Activated CD4-positive, alpha-beta T cell treated with anti-CD3 and anti-CD28 coated beads, Interleukin-2, amount 50 U/mL, for 24 hours (primary cell): ENCODE results near the gene PIP4K2C.

Experiments used
- DNase-seq, 2 donors: peaks; one replicate each; pipeline ENCODE4 v3.0.0-alpha.2; 2020; ENCODE audit warnings: low read depth in 1 of 2, low spot score in 1 of 2

PIP4K2C gene

DNA sequence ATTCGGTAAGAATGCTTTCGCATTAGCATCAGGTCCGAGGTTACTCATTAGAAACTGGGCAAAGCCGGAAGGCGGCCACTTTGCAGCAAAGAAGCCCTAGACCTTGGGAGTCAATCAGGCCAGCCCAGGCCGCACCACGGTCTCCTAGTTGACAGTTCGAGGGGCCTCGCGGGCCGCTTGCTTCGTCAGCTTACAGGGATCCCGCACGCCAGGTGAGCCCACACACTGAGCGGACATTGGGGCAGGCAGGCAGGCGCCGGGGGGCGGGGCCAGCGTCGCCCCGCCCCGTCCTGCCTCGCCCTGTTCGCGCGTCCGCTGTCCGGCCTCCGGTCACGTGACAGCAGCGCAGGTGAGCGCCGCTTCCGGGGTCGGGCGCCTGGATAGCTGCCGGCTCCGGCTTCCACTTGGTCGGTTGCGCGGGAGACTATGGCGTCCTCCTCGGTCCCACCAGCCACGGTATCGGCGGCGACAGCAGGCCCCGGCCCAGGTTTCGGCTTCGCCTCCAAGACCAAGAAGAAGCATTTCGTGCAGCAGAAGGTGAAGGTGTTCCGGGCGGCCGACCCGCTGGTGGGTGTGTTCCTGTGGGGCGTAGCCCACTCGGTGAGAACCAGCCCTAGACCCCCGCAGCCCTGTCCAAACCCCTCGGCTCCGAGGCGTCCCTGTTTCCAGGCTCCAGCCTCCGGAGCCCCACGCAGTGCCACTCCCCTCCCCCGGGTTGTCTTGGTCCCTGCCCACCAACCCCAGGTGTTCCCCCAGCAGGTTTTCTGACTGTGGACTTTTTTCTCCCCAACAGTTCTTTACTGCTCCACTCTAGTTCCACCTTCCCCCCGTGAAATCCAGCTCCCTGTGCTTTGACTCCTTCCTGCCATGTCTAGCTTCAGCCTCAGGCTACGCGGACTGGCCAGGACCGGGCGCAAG is at the start of gene PIP4K2C:
TSS of gene PIP4K2C (plus strand) at position 329 of the 918 bp plus-strand sequence. CDS start at position 427, 98 bp downstream.
- peak; percentile 49 to 70 for DNase-seq

GRCh38 chr12:57541717-57542116 is 49.3 kb upstream of the PIP4K2C start:
- no peak for DNase-seq

- DNase-seq, result no peak
Observed at GRCh38 chr12:57543581-57543980, 47.4 kb upstream of the PIP4K2C start.

DNA sequence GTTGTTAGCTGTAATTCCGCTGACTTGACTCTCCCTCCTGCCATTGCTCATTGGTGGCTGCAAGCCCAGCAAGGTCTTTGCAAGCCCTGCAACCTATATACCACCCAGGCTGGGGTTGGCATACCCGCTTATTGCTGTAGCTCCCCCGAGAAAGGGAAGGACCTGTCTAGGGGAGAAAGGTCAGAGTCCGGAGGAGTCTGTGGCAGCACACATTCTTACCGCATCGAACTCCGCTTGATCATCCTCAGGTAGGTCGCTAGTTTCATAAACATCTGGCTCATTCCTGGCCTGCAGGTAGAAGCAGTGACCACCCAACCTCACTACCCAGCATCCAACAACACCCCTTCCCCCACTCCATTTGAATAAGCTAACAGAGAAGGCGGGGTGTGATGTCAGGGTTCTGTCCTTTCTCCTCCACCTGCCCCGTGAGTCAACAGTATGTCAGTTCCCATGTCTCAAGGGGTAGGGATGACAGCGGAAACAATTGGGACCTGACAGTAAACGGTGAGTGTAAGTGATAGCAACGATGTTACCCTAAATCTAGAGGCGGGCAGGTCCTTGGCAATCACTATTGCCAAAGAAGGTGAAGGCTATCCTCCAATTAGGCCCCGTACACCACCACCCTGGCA is 45.1 kb upstream of the PIP4K2C start:
- DNase-seq, result no peak

DNA sequence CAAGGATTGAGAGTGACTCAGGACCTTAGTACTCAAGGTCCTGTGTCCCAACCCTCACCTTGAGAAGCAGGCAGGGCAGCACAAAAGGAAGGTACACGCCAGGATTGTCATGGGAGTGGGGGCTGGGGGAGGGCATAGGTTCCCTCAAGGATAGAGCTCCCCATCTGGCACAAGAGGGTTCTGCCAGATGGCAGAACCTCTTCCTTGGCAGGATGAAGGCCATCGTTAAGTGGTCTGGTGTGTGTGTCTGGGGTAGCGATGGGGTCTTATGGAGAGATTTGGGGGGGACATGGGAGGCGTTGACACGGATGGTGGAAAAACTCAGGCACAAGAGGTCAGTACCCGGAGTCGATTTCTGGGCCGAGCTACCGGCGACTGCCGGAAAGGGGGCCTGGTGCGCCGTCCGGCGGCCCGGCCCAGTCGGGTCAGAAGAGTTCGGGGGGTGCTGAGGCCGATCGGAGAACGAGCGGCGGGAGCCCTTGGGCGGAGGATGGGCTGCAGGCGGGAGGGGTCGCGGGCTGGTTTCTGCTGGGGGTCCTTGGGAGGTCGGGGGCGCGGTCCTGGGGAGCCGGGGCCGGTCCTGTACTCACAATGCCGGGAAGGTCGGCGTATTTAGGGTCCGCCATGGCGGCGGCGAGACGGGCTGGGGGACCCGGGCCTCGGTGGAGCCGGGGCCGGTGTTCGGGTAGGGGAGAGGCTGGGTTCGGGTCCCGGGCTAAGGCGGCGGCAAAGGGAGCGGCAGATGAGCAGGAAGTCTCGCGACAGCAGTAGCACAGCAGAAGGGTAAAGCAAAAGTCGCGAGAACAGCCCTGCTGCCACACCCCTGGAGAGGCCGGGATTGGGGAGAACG is 44.3 kb upstream of the PIP4K2C start, which contains the start of gene DCTN2:
TSS of gene DCTN2 (minus strand) at position 755 of the 850 bp plus-strand sequence. CDS start at position 626, 129 bp downstream.
- DNase-seq, result peak; percentile 76 to 93

- DNase-seq, result no peak
Observed at GRCh38 chr12:57547288-57548012, 43.5 kb upstream of the PIP4K2C start.

DNA sequence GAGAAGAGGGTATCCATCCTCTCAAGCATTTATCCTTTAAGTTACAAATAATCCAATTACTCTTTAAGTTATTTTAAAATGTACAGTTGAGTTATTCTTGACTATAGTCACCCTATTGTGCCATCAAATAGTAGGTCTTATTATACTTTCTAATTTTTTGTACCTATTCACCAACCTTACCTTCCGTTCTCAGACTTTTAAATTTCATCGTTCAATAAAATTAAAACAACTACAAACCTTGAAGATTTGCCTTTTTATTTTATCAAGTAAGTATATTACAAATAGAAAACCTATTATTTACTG is 43.0 kb upstream of the PIP4K2C start:
- DNase-seq, result no peak

DNA sequence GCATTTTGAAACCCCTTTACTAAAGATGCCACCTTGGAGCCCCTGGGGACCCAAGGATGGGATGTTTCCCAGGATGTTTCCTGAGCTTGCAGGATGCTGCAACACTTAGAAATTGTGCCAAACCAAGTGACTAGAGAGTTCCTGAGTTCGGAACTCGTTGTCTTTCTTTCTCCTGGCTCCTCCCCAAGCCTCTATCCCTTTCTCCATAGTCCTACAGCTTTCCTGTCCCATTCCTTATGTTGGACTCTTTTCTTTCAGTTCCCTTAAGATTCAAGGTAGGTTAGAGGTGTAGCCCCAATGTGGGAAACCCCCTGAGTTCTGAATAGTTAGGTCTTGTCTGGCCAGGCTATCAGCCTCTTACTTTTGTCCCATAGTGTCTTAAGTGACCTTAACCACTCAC is 42.5 kb upstream of the PIP4K2C start:
- no peak for DNase-seq

DNA sequence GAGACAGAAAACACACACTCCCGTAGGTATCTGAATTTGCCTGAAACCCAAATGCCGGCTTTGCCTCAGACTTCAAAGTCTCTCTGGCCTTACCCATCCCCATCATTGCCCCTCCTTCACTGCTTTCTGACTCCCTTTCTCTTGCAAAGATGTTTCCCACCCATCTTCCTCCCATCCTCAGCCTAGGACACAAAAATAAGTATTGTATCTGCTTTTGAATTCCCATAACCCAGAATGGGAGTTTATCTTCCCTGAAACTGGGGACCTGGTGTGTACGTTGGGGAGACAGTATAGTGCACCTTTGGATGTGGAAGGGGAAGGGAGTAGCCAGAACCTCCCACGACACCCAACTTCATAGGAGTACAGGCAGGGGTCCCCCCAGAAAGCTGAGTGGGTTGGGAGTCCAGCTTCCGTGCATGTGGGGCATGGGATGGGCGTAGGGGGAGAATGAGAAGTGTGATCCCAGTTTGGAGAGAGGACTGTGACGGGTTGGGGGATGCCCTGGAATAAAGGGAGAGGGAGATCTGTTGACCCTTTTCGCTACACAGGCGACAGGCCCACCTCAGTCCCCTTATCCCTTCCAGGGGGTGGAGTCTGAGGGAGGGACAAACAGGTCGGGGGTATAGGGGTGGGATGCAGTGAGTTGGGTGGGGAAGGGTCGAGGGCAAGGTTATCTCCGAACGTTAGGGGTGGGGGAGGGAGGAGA is 41.6 kb upstream of the PIP4K2C start:
- DNase-seq, result no peak

DNA sequence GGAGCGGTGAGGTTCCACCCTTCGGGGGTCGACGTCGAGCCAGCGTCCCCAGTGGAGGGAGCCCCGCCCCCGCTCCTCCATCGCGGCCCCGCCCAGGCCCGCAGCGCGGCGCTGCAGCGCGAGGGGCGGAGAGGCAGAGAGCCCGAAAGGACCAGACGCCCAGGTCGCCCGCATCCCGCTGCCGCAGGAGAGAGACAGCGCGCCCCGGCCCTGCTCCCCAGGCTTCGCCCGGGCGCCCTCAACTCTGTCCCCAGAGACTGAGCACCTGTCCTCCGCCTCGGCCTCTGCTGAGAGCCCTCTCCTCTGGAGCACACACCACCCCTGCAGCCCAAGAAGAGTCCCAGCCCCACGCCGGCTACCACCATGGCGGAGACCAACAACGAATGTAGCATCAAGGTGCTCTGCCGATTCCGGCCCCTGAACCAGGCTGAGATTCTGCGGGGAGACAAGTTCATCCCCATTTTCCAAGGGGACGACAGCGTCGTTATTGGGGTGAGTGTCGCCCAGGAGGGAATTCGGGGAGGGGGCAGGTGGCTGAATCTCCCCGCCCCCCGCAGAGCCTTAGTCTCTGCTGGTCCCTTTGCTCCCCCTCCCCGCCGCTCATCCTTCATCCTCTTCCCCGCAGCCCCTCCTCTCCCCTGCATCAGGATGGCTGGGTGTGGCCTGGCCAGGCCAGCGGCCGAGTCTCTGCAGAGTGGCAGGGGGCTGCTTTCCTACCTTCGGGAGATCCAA is 40.9 kb upstream of the PIP4K2C start, which contains the start of gene KIF5A:
TSS of gene KIF5A (plus strand) at position 136 of the 732 bp plus-strand sequence. CDS start at position 364, 228 bp downstream.
- DNase-seq, result peak in 1 of 2 donors; percentile 16

GRCh38 chr12:57550641-57551549 is 40.1 kb upstream of the PIP4K2C start:
- no peak for DNase-seq

DNA sequence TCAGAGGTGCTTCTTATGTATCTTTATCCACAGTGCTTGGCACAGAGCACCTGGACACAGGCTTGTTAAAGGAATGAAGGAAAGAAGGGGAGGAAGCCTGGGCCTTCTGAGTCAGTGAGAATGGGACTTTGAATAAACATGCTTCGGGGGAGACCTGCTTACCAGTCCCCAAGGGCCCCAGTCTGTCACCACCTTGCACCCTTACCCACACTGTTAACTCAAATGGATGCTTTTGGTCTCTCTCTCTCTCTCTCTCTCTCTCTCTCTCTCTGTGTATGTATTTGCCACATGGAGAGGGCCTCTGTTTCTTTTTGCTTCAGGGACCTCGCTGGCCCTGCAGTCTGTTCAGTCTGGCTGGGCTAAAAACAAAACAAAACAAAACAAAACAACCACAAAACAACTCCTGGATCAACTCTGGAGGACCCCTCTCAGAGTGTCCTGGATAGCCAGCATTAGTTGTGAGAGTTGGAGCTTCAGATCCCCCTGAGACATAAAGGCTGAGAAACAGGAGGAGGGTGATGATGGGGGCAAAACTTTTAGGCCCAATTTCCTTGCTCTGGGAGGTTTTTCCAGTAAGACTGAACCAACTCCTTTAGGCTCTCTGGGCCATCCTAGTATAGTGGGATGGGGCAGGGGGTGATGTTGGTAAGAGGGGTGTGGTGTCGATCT is 39.2 kb upstream of the PIP4K2C start:
- no peak for DNase-seq

GRCh38 chr12:57552306-57552651 is 38.7 kb upstream of the PIP4K2C start:
- no peak for DNase-seq

GRCh38 chr12:57552835-57553313 is 38.1 kb upstream of the PIP4K2C start:
- no peak for DNase-seq

DNA sequence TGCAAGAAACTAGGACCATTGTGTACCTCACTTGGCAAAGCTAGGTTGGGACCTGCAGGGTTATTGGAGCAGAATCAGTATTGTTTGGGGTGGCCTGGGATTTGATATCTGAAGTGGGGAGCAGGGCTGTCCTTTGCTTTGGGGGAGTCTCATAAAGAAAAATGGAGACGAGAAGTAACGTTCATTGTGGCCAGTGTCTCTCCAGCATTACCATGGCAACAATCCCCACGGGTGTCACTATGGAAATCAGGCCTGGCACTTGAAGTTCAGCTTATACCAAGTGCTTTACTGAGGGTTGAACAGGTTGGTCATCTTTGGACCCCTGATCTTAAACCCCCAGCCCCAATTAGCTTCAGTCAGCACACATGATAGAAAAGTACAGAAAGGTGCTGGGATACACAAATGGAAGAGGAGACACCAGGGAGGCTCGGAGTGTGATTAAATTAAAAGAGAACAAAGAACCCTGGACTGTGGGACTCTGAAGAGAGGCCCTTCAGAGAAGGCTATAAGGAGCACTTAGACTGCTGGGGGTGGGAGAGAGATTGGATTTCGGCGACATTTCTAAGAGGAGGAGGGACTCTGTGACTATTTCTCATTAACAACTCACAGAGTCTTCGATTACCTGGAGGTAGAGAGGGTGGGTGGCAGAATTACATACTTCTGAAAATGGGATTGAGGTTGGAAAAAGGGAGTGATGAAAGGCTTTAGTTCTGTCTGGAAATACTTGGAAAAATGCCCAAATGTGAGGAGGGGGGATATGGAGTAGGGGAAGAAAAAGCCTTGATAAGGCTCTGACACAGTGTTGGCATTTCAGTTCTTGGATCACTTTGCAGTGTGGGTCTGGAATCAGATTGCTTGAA is 37.4 kb upstream of the PIP4K2C start:
- no peak for DNase-seq

DNA sequence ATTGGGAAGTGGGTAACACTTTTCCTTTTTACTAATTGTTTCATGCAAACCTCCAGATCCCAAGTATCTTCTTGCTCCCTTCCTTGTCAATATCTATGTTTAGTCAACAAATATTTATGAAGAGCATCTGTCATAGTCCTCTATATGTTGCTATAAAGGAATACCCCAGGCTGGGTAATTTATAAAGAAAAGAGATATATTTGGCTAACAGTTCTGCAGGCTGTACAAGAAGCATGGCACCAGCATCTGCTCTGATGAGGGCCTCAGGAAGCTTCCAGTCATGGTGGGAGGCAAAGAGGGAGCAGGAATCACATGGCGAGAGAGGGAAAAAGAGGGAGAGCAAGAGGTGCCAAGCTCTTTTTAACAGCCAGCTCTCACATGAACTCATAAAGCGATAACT is 36.5 kb upstream of the PIP4K2C start:
- no peak for DNase-seq

DNA sequence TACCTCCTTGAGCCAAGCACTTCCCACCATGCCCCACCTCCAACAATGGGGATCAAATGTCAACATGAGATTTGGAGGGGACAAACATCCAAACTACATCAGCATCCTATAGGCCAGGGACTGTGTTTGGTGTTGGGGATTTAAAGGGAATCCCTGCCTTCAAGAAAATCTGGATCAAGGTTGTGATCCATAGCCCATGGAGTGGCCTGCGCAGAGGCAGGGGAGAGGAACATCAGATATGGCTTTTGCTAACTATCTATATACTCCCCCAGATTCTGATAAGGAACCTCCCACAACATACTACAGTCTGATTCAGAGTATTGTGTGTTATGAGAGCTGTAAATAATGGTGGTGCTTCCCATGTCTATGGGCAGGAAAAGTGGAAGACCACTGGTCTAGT is 36.1 kb upstream of the PIP4K2C start:
- no peak for DNase-seq
